IPS-11a (cell line): ENCODE data around the gene CCDC13.

Experiments used
- H3K4me3 ChIP-seq: one replicate; pipeline ENCODE4 v1.5.1; 2013; ENCODE audit warnings: low read depth, low read length, control low read depth

CCDC13 gene

DNA sequence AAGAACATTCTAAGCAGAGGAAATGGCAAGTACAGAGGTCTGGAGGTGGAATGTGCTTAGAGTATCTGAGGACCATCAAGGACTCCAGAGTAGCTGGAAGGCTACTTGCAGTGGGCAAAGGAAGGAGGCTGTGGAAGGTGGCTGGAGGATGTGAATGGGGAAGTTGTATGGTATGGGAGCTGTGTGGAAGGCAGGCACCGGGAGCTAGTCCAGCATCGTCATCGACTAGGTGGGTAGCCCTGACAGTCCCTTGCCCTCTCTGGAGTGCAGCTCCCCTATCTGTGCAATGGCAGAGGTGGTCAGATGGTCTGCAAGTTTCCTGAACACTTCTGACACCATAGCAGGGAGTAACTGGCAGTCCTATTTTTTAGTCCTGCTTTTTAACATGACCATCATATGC, 19.3 kb downstream of the CCDC13 start:
- no peak overlapping the region for H3K4me3 ChIP-seq

DNA sequence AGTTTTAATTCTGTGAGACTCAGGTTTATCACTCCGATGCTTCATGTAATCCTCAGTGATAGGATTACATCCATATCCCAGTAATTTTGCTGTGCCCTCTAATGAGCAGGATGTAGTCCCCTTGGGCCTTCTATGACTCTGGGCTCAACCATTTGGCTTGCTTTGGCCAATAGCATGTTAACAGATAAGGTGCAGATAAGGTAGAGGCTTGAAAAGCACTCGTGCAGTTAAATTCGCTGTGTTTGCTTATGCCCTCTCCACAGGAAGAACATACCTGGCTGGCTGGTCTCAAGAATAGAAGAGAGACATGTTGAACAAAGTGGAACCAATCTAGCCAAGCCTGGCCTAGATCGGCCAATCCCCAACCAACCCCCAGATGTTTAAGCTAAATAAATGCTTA, 20.1 kb downstream of the CCDC13 start:
- H3K4me3 ChIP-seq, result no peak overlapping the region

DNA sequence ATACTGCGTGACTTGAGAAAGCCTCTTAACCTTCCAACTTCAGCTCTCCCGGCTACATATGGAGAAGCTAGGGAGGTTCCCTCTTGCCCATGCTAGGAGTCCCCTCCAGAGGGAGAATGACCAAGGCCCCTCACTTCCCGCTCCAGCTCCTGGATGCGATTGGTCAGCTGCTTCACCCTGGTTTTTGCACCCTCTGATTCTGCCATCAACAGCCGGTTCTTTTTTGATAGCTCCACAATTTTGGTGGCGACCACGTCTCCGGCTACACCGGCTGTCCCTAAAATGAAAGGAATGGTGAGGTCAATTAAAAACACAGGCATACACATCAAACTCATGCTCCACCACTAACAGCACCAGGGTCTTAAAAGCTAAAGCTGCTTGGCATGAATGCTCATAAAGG, 20.6 kb downstream of the CCDC13 start:
- H3K4me3 ChIP-seq, result no peak overlapping the region

DNA sequence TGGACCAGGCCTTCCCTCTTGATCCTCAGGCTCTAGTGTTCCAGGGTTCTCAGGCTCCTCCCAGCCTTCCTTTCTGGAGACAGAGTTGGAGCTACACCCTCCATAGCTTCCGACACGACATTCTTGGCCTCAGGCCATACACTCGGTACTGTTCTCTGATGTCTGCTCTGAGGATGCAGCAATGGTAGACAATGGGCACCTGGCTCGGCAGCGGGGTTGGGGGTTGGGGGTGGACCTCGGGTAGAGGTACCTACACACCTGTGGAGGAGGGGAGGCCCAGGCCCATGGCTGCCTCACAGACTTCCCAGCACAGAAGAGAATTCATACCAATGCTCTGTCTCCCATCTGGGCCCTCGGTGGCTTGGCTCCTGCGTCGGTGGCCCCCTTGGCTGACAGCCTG, 21.4 kb downstream of the CCDC13 start:
- H3K4me3 ChIP-seq, result no peak overlapping the region

DNA sequence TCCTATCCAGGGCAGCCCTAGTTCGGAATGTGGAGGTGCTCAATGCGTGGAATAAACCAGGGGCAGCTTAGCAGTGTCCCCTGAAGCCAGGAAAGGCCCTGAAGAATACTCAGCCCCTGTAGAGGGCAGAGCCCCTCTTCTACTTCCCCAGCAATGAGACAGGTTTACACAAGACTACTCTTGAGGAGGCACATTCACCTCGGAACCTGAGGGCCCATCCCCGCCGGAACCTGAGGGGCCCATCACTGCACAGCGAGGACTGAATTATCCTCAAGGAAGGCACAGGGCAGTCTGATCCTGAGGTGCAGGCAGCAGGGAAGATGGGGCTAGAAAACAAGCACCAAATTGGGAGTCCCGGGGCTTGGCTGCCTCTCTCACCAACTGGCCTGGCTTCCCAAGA, 22.2 kb downstream of the CCDC13 start:
- no peak overlapping the region for H3K4me3 ChIP-seq

DNA sequence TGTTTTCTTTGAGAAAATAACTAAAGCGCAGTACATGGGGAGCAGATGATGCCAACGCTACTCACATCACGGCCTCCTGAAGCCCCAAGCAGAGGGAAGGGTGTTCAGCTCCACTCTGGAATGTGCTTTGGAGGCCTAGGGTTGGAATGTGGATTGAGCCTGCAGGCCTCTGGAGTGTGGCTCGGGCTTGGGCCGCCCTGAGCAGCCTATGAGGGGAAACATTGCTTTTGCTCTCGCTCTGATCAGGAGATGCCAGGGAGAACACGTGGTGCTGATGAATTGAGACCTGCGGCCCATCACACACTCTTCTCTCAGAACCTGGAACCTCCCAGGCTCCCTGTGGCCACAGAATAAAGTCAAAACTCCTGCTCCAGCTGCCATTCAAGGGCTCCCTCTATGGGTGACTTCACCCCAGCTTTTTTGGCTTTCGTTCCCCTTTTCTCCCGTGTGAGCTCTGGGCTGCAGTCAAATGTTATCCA, 23.3 kb downstream of the CCDC13 start:
- no peak overlapping the region for H3K4me3 ChIP-seq

DNA sequence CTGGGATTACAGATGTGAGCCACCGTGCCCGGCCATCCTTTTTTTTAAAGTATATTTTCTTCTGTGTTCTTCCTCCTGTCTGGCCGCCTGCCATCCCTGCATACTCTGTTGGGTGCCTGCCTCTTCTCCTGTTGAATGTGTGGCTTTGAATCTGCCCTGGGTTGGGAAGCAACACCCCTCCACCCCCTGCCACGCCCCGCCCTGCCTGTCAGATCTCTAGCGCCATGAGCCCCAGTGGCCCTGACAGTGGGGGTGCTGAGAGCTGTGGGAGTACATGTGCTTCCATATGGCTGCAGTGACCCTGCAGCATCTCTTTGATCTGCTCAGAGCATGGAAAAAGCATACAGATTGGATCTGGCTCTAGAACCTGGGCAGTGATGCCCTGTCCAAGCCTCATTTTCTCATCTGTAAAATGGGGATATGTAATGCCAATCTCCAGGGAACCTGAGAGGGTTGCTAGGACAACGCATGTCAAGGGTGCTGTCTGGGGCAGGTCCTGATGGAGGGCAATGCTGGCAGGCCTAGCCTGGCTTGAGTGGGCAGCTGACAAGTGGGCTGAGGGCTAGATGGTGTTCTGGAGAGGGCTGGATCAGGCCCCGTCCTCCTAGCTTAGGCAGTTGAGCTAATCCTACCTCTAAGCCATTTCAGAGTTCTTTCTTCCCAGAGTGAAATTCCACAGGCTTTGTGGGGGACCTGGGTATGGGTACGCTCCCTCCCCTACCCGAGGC, 23.9 kb downstream of the CCDC13 start:
- no peak overlapping the region for H3K4me3 ChIP-seq

DNA sequence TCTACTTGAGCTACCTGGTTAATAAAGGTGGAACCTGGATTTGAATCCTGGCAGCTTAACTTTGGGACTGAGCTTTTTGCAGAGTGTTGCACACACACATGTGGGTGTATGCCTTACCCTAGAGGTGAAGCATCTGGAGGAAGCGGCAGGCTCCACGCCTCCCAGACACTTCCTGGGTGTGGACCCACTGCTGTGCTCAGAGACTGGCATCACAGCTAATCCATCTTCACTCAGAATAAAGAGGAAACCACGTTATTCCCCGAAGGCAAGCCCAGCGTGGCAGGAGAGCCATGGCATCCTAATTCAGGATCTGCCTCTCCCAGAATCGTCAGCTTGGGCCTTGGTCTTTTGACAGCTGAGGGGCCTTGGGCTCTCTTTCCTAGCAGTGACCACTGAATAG, 25.5 kb downstream of the CCDC13 start:
- no peak overlapping the region for H3K4me3 ChIP-seq

DNA sequence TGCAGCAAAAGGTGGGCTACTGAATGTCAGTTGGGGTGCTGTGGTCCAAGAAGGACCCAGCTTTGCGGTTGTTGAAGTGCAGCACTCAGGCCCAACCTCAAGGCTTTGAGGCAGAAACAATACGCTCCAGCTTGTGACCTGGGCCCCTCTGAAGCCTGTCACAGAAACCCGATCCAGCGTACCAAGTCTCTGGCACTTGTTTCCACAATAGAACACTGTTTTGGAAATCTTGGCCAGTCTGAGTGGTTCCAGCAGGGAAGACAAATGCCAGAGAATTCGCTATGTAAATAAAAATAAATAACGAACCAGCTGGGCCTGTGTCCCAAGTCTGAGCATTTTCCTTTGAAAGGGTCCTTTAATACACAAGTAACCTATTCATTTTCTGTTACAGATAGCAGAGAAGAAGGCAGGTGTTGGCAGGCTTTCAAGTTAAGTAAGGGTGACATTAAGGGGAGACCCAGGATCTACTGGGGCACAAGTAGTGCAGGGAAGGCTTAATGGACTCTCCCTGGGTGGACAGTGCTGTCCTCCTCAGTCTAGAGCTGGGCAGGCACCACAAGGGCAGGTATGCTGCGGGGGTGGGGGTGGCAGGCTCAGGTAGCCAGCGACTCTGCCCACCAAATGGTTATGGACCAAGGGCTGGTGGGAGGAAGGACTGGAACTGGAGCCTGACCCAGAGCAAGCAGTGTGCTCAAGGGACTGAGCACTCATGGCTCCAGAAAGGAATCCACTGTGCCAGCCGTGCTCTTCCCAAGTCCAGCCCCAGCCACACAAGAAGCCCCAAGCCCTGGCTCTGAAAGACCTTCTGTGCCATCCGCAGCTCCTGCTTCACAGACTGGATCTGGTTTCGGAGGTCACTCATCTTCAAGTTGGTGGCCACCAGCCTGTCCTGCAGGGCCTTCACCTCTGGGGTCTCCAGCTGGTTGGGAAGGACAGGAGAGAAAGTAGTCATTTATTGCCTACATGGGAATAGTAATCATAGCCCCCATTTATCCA, 26.3 kb downstream of the CCDC13 start:
- no peak overlapping the region for H3K4me3 ChIP-seq

DNA sequence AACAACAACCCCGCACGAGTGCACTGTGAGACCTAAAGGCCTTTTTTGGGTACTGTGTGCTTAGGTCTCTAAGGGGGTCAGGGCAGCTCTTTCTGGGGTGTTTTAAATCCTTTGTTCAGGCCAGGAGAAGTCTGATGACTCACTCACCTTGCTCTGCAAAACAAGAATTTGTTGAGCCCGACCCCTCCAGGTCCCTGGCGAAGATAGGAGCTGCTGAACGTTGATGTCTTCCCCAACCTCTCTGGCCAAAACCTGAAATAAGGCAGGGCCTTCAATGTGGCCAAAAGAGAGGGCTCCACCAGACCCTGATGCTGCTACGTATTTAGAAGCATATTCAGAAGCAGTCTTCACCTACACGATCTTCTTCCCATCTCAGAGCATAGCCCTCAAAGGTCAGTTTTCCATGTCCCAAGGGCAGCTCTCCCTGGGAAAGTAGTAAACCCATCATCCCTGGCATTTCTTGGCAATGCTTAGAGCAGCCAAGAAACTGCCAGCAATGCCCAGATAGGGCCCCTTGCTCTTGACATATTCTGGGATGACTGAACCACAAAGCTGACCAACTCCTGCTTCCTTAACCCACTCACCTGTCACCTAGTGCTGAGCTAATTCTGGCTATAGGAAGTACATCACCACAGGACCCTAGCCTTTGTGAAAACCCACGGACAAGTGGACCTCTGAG, 27.1 kb downstream of the CCDC13 start:
- no peak overlapping the region for H3K4me3 ChIP-seq

DNA sequence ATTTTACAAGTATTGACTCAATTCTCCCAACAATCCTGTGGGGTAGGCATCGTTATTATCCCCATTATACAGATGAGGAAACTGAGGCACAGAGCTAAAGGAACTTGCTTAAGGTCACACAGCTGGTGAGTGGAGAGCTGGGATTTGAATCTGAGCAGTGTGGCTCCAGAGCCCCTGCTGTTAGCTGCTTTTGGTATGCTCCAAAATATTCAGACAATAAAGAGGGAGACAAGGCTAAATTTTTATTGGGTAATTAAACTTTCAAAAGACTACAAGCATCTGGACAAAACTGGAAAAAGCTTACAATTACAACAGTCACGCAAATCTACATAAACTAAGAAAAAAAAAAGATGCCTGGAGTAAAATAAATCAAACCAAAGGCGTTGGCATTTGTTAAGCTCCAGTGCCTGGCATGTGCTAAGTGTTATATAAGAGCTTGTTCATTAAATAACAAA, 27.7 kb downstream of the CCDC13 start:
- no peak overlapping the region for H3K4me3 ChIP-seq

DNA sequence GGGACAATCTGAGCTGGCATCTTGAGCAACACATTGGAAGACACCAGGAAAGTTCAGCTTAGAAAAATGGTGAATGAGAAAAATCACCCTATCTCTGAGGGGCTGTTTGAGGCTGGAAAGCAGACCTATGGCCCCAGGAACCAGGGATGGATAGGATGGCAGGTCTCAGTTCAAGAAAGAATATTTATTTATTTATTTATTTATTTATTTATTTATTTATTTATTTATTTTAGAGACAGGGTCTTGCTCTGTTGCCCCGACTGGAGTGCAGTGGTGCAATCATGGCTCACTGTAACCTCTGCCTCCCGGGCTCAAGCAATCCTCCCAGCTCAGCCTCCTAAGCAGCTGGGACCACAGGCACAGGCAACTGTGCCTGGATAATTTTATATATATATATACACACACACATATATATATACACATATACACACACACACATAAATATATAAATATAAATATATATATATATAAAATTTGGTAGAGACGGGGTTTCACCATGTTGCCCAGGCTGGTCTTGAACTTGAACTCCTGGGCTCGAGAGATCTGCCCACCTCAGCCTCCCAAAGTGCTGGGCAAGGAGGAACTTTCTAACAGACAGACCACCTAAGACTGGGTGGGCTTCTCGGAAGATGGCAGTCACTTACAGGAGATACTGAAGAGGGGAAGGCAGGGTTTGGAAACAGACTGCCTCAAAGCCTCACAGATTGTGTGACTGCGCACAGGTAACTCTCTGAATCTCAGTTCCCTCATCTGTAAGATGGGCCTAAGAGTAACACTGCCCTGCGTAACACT, 29.7 kb downstream of the CCDC13 start:
- no peak overlapping the region for H3K4me3 ChIP-seq

DNA sequence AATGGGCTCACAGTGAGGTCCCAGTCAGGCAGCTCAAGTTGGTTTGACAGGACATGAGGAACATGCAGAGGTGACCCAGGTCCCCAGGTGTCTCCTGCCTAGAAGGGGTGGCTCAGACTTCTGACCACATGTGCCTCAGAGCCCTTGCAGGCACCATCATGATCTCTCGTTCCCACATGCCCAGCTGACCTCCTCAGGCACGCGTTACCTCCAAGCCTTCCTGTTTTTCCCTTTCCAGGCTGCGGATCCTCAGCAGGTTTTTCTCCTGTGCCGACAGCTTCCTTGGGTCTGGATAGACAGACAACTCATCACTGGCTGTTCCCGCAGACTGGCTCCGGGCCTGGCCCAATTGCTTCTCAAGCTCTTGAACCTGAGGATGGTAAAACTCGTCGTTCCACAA, 30.4 kb downstream of the CCDC13 start:
- no peak overlapping the region for H3K4me3 ChIP-seq

DNA sequence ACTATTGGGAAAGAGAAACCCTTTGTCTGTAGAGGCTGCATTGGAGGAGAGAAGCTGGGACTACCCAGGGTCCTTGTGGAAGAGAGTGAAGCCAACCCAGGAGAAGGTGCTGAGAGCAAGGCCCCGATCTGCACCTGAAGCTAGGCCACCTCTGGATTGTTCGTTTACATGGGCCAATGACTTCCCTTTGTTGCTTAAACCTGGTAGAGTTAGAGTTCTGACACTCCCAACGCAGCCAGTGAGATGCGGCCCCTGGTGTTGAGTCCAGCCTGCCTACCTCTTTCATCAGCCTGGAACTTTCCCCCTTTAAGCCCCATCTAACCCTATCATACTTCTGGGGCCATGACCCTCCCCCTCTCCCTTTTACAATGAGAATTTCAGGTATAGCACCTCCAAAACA, 30.8 kb downstream of the CCDC13 start:
- no peak overlapping the region for H3K4me3 ChIP-seq

DNA sequence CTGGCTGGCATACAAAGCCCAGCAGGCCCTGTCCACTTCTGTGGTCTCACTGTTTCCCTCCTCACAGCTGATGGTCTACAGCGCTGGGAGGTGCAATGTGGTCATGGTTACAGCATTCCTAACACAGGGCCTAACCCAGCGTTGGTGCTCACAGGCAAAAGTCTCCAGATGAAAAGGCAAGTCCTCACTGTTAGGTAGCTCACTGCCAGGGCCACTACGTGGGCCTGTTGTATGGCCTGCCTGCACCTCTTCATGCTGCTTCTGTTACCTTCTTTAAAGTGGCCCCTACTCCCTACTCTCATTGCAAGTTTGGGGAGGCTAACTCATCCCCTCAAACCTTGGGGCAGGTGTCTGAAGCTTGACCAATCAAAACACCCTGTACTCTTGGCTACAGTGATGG, 31.3 kb downstream of the CCDC13 start:
- H3K4me3 ChIP-seq, result no peak overlapping the region

DNA sequence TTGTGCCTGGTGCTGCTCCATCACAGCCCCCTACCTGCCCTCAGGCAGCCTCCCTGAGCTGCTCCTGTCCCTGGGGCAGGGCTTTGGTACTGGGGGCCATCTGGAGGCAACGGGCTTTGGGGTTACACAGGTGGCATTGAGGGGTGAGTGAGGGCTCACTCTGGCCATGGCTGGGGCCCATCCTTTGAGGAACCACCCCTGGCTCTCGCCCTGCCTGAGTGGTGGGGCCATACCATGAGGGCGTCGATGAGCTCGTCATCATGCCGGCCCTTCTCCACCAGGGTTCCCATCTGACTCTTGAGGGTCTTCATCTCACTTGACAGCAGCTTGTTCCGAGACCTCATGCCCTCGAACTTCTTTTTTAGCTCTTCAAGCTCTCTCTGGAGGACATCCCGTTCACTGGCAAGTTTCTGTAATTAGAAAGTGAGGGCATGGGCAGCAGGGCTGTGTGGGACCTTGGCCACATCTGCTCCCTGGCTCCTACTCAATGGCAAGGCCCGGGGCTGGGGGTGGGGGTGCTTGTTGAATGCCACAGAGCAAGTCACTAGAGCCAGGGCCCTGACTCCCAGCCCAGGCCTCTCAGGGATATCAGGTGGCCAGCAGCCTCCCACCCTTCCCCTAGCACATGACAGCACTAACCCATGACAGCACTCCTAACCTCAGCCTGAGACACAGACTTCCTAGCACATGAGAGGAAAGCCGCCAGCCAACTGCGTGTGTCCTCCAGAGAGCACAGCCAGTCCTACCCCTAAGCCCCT, 33.5 kb downstream of the CCDC13 start:
- H3K4me3 ChIP-seq, result no peak overlapping the region

DNA sequence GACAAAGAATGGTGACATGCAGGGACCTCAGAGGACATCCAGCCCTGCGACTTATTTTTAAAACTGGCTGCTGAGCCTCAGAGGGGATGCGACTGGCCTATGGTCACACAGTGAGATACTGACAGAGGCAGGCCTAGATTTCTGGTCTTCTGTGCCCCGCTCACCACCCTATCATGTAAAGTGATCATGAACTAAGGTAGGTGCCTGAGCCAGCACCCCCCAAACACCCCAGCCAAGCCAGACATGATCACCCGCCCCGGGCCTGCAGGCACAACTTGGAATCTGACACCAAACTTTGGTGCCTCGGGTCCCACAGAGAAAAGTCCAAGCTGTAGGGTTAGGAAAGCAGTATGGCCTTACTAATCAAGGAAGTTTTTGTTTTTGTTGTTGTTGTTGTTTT, 36.5 kb downstream of the CCDC13 start:
- no peak overlapping the region for H3K4me3 ChIP-seq

DNA sequence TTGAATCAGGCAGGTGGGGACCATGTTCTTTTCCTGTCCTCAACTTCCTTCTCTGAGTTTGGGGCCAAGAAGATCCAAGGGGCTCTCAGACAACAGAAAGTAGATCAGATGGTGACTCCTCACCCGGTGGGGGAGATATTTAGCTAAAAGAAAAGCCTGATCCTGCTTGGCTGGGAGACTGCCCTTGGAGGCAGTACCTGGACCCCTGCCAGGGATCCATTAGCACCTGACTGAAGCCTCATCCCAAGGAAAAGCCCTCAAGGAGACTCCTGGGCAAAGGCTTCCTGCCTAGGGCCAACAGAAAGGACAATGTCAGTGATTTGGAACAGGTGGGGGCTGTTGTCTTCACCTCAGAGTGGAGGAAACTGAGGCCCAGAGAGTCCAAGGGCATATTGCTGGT, 37.0 kb downstream of the CCDC13 start:
- H3K4me3 ChIP-seq, result no peak overlapping the region

DNA sequence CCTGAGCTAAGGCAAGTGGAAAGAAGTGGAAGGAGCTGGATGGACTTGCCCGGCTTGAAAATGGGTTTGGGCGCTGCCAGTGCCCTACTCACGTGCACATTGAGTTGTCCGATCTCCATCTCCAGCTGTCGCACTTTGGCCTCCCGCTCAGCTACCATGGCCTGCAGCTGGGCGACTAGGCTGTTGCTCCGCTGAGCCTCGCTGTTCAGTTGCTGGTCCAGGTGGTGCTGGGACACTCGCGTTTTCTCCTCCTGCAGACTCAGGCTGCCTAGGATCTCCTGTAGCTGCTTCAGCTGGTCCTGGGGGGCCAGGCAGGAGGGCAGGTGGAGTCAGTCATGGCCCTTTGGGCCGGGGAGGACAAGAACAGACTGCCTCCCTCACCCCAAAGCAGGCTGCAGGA, 37.4 kb downstream of the CCDC13 start:
- H3K4me3 ChIP-seq, result no peak overlapping the region

DNA sequence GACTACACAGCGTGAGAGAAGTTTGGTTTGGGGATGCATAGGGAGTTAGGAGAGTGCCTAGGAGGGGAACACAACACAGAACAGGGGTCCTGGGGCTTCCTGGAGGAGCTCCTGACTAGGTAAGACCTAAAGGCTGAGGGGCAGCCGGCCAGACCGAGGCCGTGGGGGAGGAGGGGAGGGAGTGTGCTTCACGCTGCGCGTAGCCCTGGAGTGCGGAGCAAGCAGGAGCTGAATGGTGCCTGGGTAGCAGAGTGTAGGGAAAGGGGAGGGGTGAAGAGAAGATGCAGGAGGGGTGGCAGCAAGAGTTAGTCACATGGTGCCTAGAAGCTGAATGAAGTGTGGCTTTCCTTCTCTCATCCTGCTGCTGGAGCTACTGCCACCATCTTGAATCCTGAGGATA, 38.0 kb downstream of the CCDC13 start:
- no peak overlapping the region for H3K4me3 ChIP-seq
